GM23338 (cell line): Measurements from ENCODE around the gene FBXO15. TPM values are rescaled to one million over a fixed set of nuclear protein-coding genes. Genes with fewer than 3 reads are reported as not detected.

Experiments
- ATAC-seq: fragments of 200-7000 bp; cut with Tn5 transposase; 3 replicates; pipeline ENCODE4 v1.9.1; 2020
- DNase-seq: peaks from one replicate; pipeline ENCODE4 v3.0.0-alpha.2; 2015; ENCODE audit warnings: low spot score
- H2AFZ ChIP-seq: fragments of 200-600 bp; sonication (generic); 2 replicates; pipeline ENCODE4 v1.8.0; 2016; ENCODE audit warnings: antibody characterized with exemption, mild to moderate bottlenecking, moderate library complexity
- H3F3A ChIP-seq: fragments of 200-600 bp; sonication (generic); replicated peaks from 2 replicates; pipeline ENCODE4 v1.8.0; 2017; ENCODE audit warnings: antibody characterized with exemption, mixed run types, low read depth
- H3K27ac ChIP-seq: fragments of 200-600 bp; sonication (generic); 2 replicates; pipeline ENCODE4 v1.6.1; 2016; ENCODE audit warnings: low read depth
- H3K27me3 ChIP-seq: fragments of 200-600 bp; sonication (generic); 2 replicates; pipeline ENCODE4 v1.8.0; 2016; ENCODE audit warnings: mild to moderate bottlenecking, mixed run types, moderate library complexity; ENCODE audit not compliant: insufficient read depth
- H3K36me3 ChIP-seq: fragments of 200-600 bp; sonication (generic); 2 replicates; pipeline ENCODE4 v1.8.0; 2016; ENCODE audit warnings: mild to moderate bottlenecking; ENCODE audit not compliant: insufficient read depth
- H3K4me1 ChIP-seq: fragments of 200-600 bp; sonication (generic); 2 replicates; pipeline ENCODE4 v1.8.0; 2016; ENCODE audit warnings: mild to moderate bottlenecking, moderate library complexity; ENCODE audit not compliant: insufficient read depth
- H3K4me2 ChIP-seq: fragments of 200-600 bp; sonication (generic); 2 replicates; pipeline ENCODE4 v1.7.1; 2017; ENCODE audit warnings: mixed run types
- H3K4me3 ChIP-seq: fragments of 200-600 bp; sonication (generic); 2 replicates; pipeline ENCODE4 v1.6.1; 2016; ENCODE audit warnings: mixed run types
- H3K79me2 ChIP-seq: fragments of 200-600 bp; sonication (generic); replicated peaks from 2 replicates; pipeline ENCODE4 v1.8.0; 2017; ENCODE audit warnings: mild to moderate bottlenecking; ENCODE audit not compliant: insufficient read depth
- H3K9me2 ChIP-seq: fragments of 200-600 bp; sonication (generic); 2 replicates; pipeline ENCODE4 v1.8.0; 2017; ENCODE audit not compliant: insufficient read depth
- H4K20me1 ChIP-seq: fragments of 200-600 bp; sonication (generic); replicated peaks from 2 replicates; pipeline ENCODE4 v1.8.0; 2017; ENCODE audit warnings: mild to moderate bottlenecking; ENCODE audit not compliant: insufficient read depth
- H3K27ac Mint-ChIP-seq: 2 replicates; pipeline ENCODE4 v1.8.0; 2020; ENCODE audit warnings: inconsistent platforms, mild to moderate bottlenecking, moderate library complexity, mixed read lengths
- H3K27me3 Mint-ChIP-seq: 3 replicates; pipeline ENCODE4 v1.8.0; 2022; ENCODE audit warnings: low read depth, mild to moderate bottlenecking, moderate library complexity, mixed read lengths, inconsistent platforms; ENCODE audit not compliant: insufficient read depth, poor library complexity
- H3K36me3 Mint-ChIP-seq: 3 replicates; pipeline ENCODE4 v1.8.0; 2021; ENCODE audit warnings: low read depth, mild to moderate bottlenecking, inconsistent platforms, moderate library complexity, mixed read lengths
- H3K4me1 Mint-ChIP-seq: 3 replicates; pipeline ENCODE4 v1.8.0; 2020; ENCODE audit warnings: mild to moderate bottlenecking, inconsistent platforms, mixed read lengths
- H3K4me3 Mint-ChIP-seq: 3 replicates; pipeline ENCODE4 v1.8.0; 2021; ENCODE audit warnings: moderate library complexity, mild to moderate bottlenecking, inconsistent platforms, mixed read lengths
- H3K9me3 Mint-ChIP-seq: 3 replicates; pipeline ENCODE4 v1.8.0; 2020; ENCODE audit warnings: moderate library complexity, mild to moderate bottlenecking, inconsistent platforms, mixed read lengths
- CREB1 ChIP-seq: fragments of 250-450 bp; sonication (Bioruptor Pico); IDR thresholded peaks from 2 replicates; pipeline ENCODE4 v1.5.0; 2020; ENCODE audit warnings: low read depth, mild to moderate bottlenecking, moderate library complexity
- CTCF ChIP-seq, 2 experiments: fragments of 200-600 bp in 1 of 2; sonication (generic) in 1 of 2; conservative IDR thresholded peaks; 2 replicates each; pipeline versions ENCODE4 v1.5.1 to v1.6.1; 2016 to 2017; ENCODE audit warnings: antibody characterized with exemption in 2 of 2, low read depth in 2 of 2, mild to moderate bottlenecking in 2 of 2, moderate library complexity in 1 of 2
- ETS1 ChIP-seq: IDR thresholded peaks from 2 replicates; pipeline ENCODE4 v1.6.1; 2016; ENCODE audit warnings: antibody characterized with exemption
- EZH2 ChIP-seq: fragments of 200-600 bp; sonication (generic); IDR thresholded peaks from one replicate; pipeline ENCODE4 v1.8.0; 2017; ENCODE audit warnings: antibody characterized with exemption, mild to moderate bottlenecking, low read depth; ENCODE audit not compliant: unreplicated experiment
- EZH2phosphoT487 ChIP-seq: fragments of 200-600 bp; sonication (generic); IDR thresholded peaks from one replicate; pipeline ENCODE4 v1.8.1; 2018; ENCODE audit warnings: antibody characterized with exemption; ENCODE audit not compliant: unreplicated experiment
- JUNB ChIP-seq: IDR thresholded peaks from one replicate; pipeline ENCODE4 v1.6.1; 2016; ENCODE audit warnings: antibody characterized with exemption; ENCODE audit not compliant: unreplicated experiment
- NANOG ChIP-seq: IDR thresholded peaks from 2 replicates; pipeline ENCODE4 v1.6.1; 2016; ENCODE audit warnings: antibody characterized with exemption, borderline replicate concordance
- POLR2AphosphoS5 ChIP-seq: IDR thresholded peaks from 2 replicates; pipeline ENCODE4 v1.6.1; 2016; ENCODE audit warnings: antibody characterized with exemption, low read depth
- REST ChIP-seq: IDR thresholded peaks from one replicate; pipeline ENCODE4 v1.6.1; 2018; ENCODE audit warnings: antibody characterized with exemption; ENCODE audit not compliant: unreplicated experiment
- STAT1 ChIP-seq: IDR thresholded peaks from one replicate; pipeline ENCODE4 v1.6.1; 2016; ENCODE audit warnings: antibody characterized with exemption; ENCODE audit not compliant: unreplicated experiment
- ZNF114 ChIP-seq: fragments of 250-450 bp; sonication (Bioruptor Pico); IDR thresholded peaks from 2 replicates; pipeline ENCODE4 v1.5.0; 2020; ENCODE audit warnings: mild to moderate bottlenecking, moderate library complexity
- ZNF331 ChIP-seq: fragments of 250-450 bp; sonication (Bioruptor Pico); IDR thresholded peaks from 2 replicates; pipeline ENCODE4 v1.5.0; 2020; ENCODE audit warnings: low read depth, mild to moderate bottlenecking, moderate library complexity
- ZNF462 ChIP-seq: fragments of 250-450 bp; sonication (Bioruptor Pico); IDR thresholded peaks from 2 replicates; pipeline ENCODE4 v1.5.0; 2020; ENCODE audit warnings: mild to moderate bottlenecking, moderate library complexity
- polyA plus RNA-seq: library from polyadenylated mRNA; unstranded; fragments of >200 nt; fragmentation: Nextera tagmentation; extraction: Ambion mirVana; gene quantifications from 2 replicates; pipeline ENCODE4 v1.2.1, GENCODE V29; 2016
- total RNA-seq: library from RNA; depleted of rRNA; stranded (reverse); fragments of >200 nt; shearing (Covaris generic); gene quantifications from 2 replicates; pipeline ENCODE4 v1.2.3, GENCODE V29; 2014

Gene FBXO15
- total and polyA plus RNA-seq, 2 experiments from 2014 or later: 0.21 to 0.53 TPM

DNA sequence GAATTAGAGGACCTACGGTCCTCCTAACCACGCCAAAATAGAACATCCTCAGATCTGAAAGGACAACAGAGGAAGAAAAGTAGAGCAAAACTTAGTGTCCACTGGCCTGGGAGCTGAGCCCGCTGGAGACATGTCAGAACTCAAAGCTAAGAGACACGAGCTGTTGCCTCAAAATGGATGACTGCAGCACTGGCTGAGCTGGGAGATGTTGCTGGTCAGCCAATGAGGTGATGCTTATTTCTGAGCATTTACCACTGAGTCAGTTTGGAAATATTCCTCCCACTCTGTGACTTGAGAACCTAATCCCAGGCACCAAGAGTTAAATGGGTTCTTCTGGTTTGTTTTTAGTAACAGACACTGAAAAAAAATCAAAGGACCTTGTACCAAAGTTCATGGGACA lies 32.6 kb downstream of the FBXO15 start:
- Mint-ChIP-seq H3K4me3 (no peak overlapping the region), H3K4me1 (peaks cover 31% of the 10 kb centered on the region), H3K27me3 (peaks cover 4% of the 10 kb centered on the region), H3K27ac (no peak overlapping the region), H3K36me3 (peaks cover 7% of the 10 kb centered on the region; the same call in 2 of the 3 replicates), H3K9me3 (peaks cover 16% of the 10 kb centered on the region; the same call in 2 of the 3 replicates)
- no peaks in the 10 kb centered on the region for H4K20me1 ChIP-seq
- H3F3A ChIP-seq: no peaks in the 10 kb centered on the region
- no peak overlapping the region for H3K4me3 ChIP-seq
- ATAC-seq (no peak; the same call in 2 of the 3 replicates), DNase-seq (no peak)
- H3K79me2 ChIP-seq: no peaks in the 10 kb centered on the region
- H2AFZ ChIP-seq: no peak overlapping the region
- 0 out of 2 replicates have a peak overlapping the region, but pooled peaks have one; percentile 3 for H3K4me2 ChIP-seq
- no peaks in the 10 kb centered on the region for H3K27me3 ChIP-seq
- TF ChIP-seq REST (no peak), CREB1 (CRISPR knock-in tag) (no peak), STAT1 (no peak), ZNF114 (CRISPR knock-in tag) (no peak), ZNF331 (CRISPR knock-in tag) (no peak), ETS1 (no peak), POLR2AphosphoS5 (no peak), EZH2 (no peak), CTCF (conservative IDR thresholded peaks at IDR 0.05; ENCODE audit: low read depth in 2 of 2) (no peak), EZH2phosphoT487 (no peak), JUNB (no peak), NANOG (no peak), ZNF462 (CRISPR knock-in tag) (no peak)
- H3K27ac ChIP-seq: no peak overlapping the region
- H3K36me3 ChIP-seq: peaks cover 6% of the 10 kb centered on the region; the same call in 1 of the 2 replicates
- no peaks in the 10 kb centered on the region for H3K9me2 ChIP-seq
- peaks cover 28% of the 10 kb centered on the region for H3K4me1 ChIP-seq
